Measurements from ENCODE around the gene SNX14.

Gene SNX14

DNA sequence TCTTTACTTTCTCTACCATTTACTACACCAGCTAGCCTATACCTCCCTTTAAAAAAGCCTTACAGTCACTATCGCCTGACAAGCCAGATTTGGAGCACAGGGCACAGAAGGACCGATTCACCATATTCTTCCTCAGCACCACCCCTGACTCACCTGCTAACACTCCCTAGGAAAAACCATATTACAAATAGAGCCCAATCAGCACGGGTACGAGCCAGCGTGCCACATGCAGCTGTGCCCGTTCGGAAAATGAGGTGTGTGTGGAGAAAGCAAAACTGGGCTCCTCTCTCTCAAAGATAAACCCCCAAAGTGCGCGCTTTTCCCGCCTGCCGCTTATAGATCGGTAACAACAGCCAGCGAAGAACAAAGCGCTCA lies 47.9 kb upstream of the SNX14 start:
- Histone ChIP-seq H2BK12ac (ENCODE audit: low read length) (no peak overlapping the region), H3K9me3 (replicated peaks in 1 of 2; ENCODE audit: control insufficient read depth in 2 of 2, insufficient read depth in 1 of 2, low read depth in 1 of 2, low read length in 2 of 2) (peaks cover 0 to 11% of the 10 kb centered on the region in 2 donors), H4K91ac (ENCODE audit: low read depth, low read length, poor library complexity) (no peak overlapping the region), H3K14ac (ENCODE audit: low read length) (no peak overlapping the region), H3K4me2 (ENCODE audit: insufficient read depth, low read length, poor library complexity, severe bottlenecking) (peak overlapping the region; percentile 49), H4K8ac (ENCODE audit: low read depth, low read length) (no peak overlapping the region), H2BK120ac (ENCODE audit: low read depth, low read length) (no peak overlapping the region), H3K4me1 (ENCODE audit: control insufficient read depth in 2 of 2, insufficient read depth in 1 of 2, low read depth in 1 of 2, low read length in 2 of 2) (peaks cover 5% of the 10 kb centered on the region in 2 donors), H3K27ac (replicated peaks; ENCODE audit: low read length) (no peak overlapping the region), H3K9ac (ENCODE audit: low read depth, low read length, poor library complexity) (peak overlapping the region; percentile 90), H3K23ac (ENCODE audit: low read depth, low read length, poor library complexity) (no peak overlapping the region), H2AK5ac (ENCODE audit: low read depth, low read length) (peak overlapping the region; percentile 97), H2BK5ac (ENCODE audit: low read length) (peak overlapping the region; percentile 99), H3K27me3 (ENCODE audit: control insufficient read depth in 3 of 3, insufficient read depth in 3 of 3, low read depth in 1 of 3, low read length in 3 of 3) (no peaks in the 10 kb centered on the region), H3K79me1 (ENCODE audit: low read depth, low read length) (peaks cover 5% of the 10 kb centered on the region), H3K4ac (ENCODE audit: low read length) (no peak overlapping the region), H3K18ac (ENCODE audit: low read length) (peak overlapping the region; percentile 65), H2AFZ (ENCODE audit: low read length) (no peak overlapping the region), H3K4me3 (ENCODE audit: low read length in 2 of 2) (peak overlapping the region; percentile 97 to 100), H2BK15ac (ENCODE audit: low read length) (no peak overlapping the region), H3K36me3 (replicated peaks in 1 of 2; ENCODE audit: control insufficient read depth in 2 of 2, insufficient read depth in 2 of 2, low read length in 2 of 2) (peaks cover 17 to 50% of the 10 kb centered on the region in 2 donors)
- WGBS, 2 donors (ENCODE audit: extremely low coverage in 2 of 2, insufficient read length in 2 of 2, insufficient replicate concordance in 1 of 2), result no CpG with 5 or more reads among the region's 14 CpGs
- DNase-seq (ENCODE audit: low spot score), result no peak

DNA sequence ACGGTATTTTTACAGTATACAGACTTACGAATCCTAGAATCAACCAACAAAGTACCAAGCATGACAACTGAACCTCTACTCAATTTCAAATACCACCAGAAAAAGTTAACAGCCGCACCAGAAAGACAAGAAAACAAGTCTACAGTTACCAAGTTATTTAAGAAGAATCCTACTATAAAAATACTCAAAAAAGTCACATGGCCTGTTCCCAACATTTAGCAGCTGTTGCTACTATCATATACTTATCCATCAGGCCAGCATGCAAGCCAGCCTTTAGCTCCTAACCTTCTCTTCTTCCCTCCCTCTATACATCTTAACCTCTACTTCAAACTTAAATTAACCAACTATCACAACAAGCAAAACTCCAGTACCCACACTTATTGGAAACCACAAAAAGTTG lies 47.2 kb upstream of the SNX14 start:
- no peak overlapping the region for H2BK5ac ChIP-seq (ENCODE audit: low read length)
- no peak overlapping the region for H3K23ac ChIP-seq (ENCODE audit: low read depth, low read length, poor library complexity)
- no peak overlapping the region for H3K18ac ChIP-seq (ENCODE audit: low read length)
- H3K27ac ChIP-seq (replicated peaks; ENCODE audit: low read length), result no peak overlapping the region
- no CpG with 5 or more reads among the region's 3 CpGs for WGBS, 2 donors (ENCODE audit: extremely low coverage in 2 of 2, insufficient read length in 2 of 2, insufficient replicate concordance in 1 of 2)
- DNase-seq (ENCODE audit: low spot score), result no peak
- no peak overlapping the region for H4K8ac ChIP-seq (ENCODE audit: low read depth, low read length)
- peaks cover 5% of the 10 kb centered on the region for H3K79me1 ChIP-seq (ENCODE audit: low read depth, low read length)
- H3K9ac ChIP-seq (ENCODE audit: low read depth, low read length, poor library complexity), result no peak overlapping the region
- peak overlapping the region in 1 of 2 donors; percentile 97 for H3K4me3 ChIP-seq (ENCODE audit: low read length in 2 of 2)
- no peak overlapping the region for H2AFZ ChIP-seq (ENCODE audit: low read length)
- no peak overlapping the region for H3K14ac ChIP-seq (ENCODE audit: low read length)
- H2AK5ac ChIP-seq (ENCODE audit: low read depth, low read length), result no peak overlapping the region
- H3K4me1 ChIP-seq (ENCODE audit: control insufficient read depth in 2 of 2, insufficient read depth in 1 of 2, low read depth in 1 of 2, low read length in 2 of 2), result peaks cover 5% of the 10 kb centered on the region in 2 donors
- no peak overlapping the region for H3K4ac ChIP-seq (ENCODE audit: low read length)
- peaks cover 0 to 11% of the 10 kb centered on the region in 2 donors for H3K9me3 ChIP-seq (replicated peaks in 1 of 2; ENCODE audit: control insufficient read depth in 2 of 2, insufficient read depth in 1 of 2, low read depth in 1 of 2, low read length in 2 of 2)
- H4K91ac ChIP-seq (ENCODE audit: low read depth, low read length, poor library complexity), result no peak overlapping the region
- no peaks in the 10 kb centered on the region for H3K27me3 ChIP-seq (ENCODE audit: control insufficient read depth in 3 of 3, insufficient read depth in 3 of 3, low read depth in 1 of 3, low read length in 3 of 3)
- H3K36me3 ChIP-seq (replicated peaks in 1 of 2; ENCODE audit: control insufficient read depth in 2 of 2, insufficient read depth in 2 of 2, low read length in 2 of 2), result peaks cover 17 to 57% of the 10 kb centered on the region in 2 donors
- no peak overlapping the region for H2BK120ac ChIP-seq (ENCODE audit: low read depth, low read length)
- no peak overlapping the region for H2BK15ac ChIP-seq (ENCODE audit: low read length)
- no peak overlapping the region for H3K4me2 ChIP-seq (ENCODE audit: insufficient read depth, low read length, poor library complexity, severe bottlenecking)
- no peak overlapping the region for H2BK12ac ChIP-seq (ENCODE audit: low read length)

GRCh38 chr6:85637579-85637978 lies 43.9 kb upstream of the SNX14 start:
- no peak overlapping the region for H3K4me3 ChIP-seq (ENCODE audit: low read length in 2 of 2)
- no peaks in the 10 kb centered on the region for H3K27me3 ChIP-seq (ENCODE audit: control insufficient read depth in 3 of 3, insufficient read depth in 3 of 3, low read depth in 1 of 3, low read length in 3 of 3)
- no peak overlapping the region for H2AFZ ChIP-seq (ENCODE audit: low read length)
- 100% methylated on average over 1 of the region's 3 CpGs; no CpG with 5 or more reads in 1 of the 2 donors for WGBS, 2 donors (ENCODE audit: extremely low coverage in 2 of 2, insufficient read length in 2 of 2, insufficient replicate concordance in 1 of 2)
- H3K23ac ChIP-seq (ENCODE audit: low read depth, low read length, poor library complexity), result no peak overlapping the region
- no peak overlapping the region for H2BK120ac ChIP-seq (ENCODE audit: low read depth, low read length)
- H2BK5ac ChIP-seq (ENCODE audit: low read length), result no peak overlapping the region
- H3K79me1 ChIP-seq (ENCODE audit: low read depth, low read length), result peaks cover 6% of the 10 kb centered on the region
- no peak overlapping the region for H3K9ac ChIP-seq (ENCODE audit: low read depth, low read length, poor library complexity)
- peaks cover 28 to 88% of the 10 kb centered on the region in 2 donors for H3K36me3 ChIP-seq (replicated peaks in 1 of 2; ENCODE audit: control insufficient read depth in 2 of 2, insufficient read depth in 2 of 2, low read length in 2 of 2)
- H3K9me3 ChIP-seq (replicated peaks in 1 of 2; ENCODE audit: control insufficient read depth in 2 of 2, insufficient read depth in 1 of 2, low read depth in 1 of 2, low read length in 2 of 2), result peaks cover 0 to 5% of the 10 kb centered on the region in 2 donors
- DNase-seq (ENCODE audit: low spot score), result no peak
- H3K4me2 ChIP-seq (ENCODE audit: insufficient read depth, low read length, poor library complexity, severe bottlenecking), result no peak overlapping the region
- H4K8ac ChIP-seq (ENCODE audit: low read depth, low read length), result no peak overlapping the region
- no peak overlapping the region for H2BK12ac ChIP-seq (ENCODE audit: low read length)
- H3K18ac ChIP-seq (ENCODE audit: low read length), result no peak overlapping the region
- H3K4ac ChIP-seq (ENCODE audit: low read length), result no peak overlapping the region
- no peak overlapping the region for H2AK5ac ChIP-seq (ENCODE audit: low read depth, low read length)
- no peak overlapping the region for H2BK15ac ChIP-seq (ENCODE audit: low read length)
- peaks cover 2 to 5% of the 10 kb centered on the region in 2 donors for H3K4me1 ChIP-seq (ENCODE audit: control insufficient read depth in 2 of 2, insufficient read depth in 1 of 2, low read depth in 1 of 2, low read length in 2 of 2)
- H3K14ac ChIP-seq (ENCODE audit: low read length), result no peak overlapping the region
- no peak overlapping the region for H3K27ac ChIP-seq (replicated peaks; ENCODE audit: low read length)
- no peak overlapping the region for H4K91ac ChIP-seq (ENCODE audit: low read depth, low read length, poor library complexity)

DNA sequence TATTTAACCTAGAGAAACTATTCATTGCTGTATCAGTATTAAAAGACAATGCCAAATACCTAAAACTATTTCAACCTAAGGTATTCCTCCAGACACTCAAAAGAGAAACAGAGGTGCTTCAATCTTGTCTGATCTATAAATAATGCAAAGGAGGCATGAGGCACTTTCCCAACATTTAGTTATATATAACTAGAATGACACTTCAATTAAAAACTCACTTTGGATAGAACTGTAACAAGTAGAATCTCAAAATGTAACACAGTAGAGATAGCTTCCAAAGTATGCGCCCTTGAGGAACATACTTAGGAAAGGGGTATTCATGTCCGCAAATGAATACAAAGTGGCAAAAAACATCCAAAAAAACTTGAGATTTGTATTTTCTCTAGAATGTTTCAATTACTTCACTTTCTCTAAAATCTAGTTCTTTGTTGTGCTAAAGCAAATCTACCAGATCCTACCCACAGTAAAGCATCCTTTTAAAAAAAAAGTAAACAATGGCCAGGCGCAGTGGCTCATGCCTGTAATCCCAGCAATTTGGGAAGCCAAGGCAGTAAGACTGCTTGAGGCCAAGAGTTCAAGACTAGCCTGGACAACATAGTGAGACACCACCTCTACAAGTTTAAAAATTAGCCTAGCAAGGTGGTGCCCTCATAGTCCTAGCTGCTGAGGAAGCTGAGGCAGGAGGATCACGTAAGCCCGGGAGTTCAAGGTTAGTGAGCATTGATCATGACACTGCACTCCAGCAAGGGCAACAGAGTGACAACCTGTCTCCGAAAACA lies 38.7 kb upstream of the SNX14 start:
- no peaks in the 10 kb centered on the region for H3K27me3 ChIP-seq (ENCODE audit: control insufficient read depth in 3 of 3, insufficient read depth in 3 of 3, low read depth in 1 of 3, low read length in 3 of 3)
- H3K4me1 ChIP-seq (ENCODE audit: control insufficient read depth in 2 of 2, insufficient read depth in 1 of 2, low read depth in 1 of 2, low read length in 2 of 2), result no peaks in the 10 kb centered on the region
- no CpG with 5 or more reads among the region's 6 CpGs for WGBS, 2 donors (ENCODE audit: extremely low coverage in 2 of 2, insufficient read length in 2 of 2, insufficient replicate concordance in 1 of 2)
- no peak overlapping the region for H2BK15ac ChIP-seq (ENCODE audit: low read length)
- H3K4ac ChIP-seq (ENCODE audit: low read length), result no peak overlapping the region
- no peak overlapping the region for H2AFZ ChIP-seq (ENCODE audit: low read length)
- H3K79me1 ChIP-seq (ENCODE audit: low read depth, low read length), result peaks cover 2% of the 10 kb centered on the region
- H3K4me2 ChIP-seq (ENCODE audit: insufficient read depth, low read length, poor library complexity, severe bottlenecking), result no peak overlapping the region
- H3K9ac ChIP-seq (ENCODE audit: low read depth, low read length, poor library complexity), result no peak overlapping the region
- no peak overlapping the region for H2AK5ac ChIP-seq (ENCODE audit: low read depth, low read length)
- no peak overlapping the region for H3K27ac ChIP-seq (replicated peaks; ENCODE audit: low read length)
- H2BK12ac ChIP-seq (ENCODE audit: low read length), result no peak overlapping the region
- DNase-seq (ENCODE audit: low spot score), result no peak
- no peak overlapping the region for H4K8ac ChIP-seq (ENCODE audit: low read depth, low read length)
- H3K4me3 ChIP-seq (ENCODE audit: low read length in 2 of 2), result no peak overlapping the region
- peaks cover 32 to 96% of the 10 kb centered on the region in 2 donors for H3K36me3 ChIP-seq (replicated peaks in 1 of 2; ENCODE audit: control insufficient read depth in 2 of 2, insufficient read depth in 2 of 2, low read length in 2 of 2)
- no peak overlapping the region for H4K91ac ChIP-seq (ENCODE audit: low read depth, low read length, poor library complexity)
- H3K23ac ChIP-seq (ENCODE audit: low read depth, low read length, poor library complexity), result no peak overlapping the region
- no peak overlapping the region for H2BK5ac ChIP-seq (ENCODE audit: low read length)
- no peak overlapping the region for H2BK120ac ChIP-seq (ENCODE audit: low read depth, low read length)
- H3K14ac ChIP-seq (ENCODE audit: low read length), result no peak overlapping the region
- H3K18ac ChIP-seq (ENCODE audit: low read length), result no peak overlapping the region
- peaks cover 0 to 8% of the 10 kb centered on the region in 2 donors for H3K9me3 ChIP-seq (replicated peaks in 1 of 2; ENCODE audit: control insufficient read depth in 2 of 2, insufficient read depth in 1 of 2, low read depth in 1 of 2, low read length in 2 of 2)
